Measurements from ENCODE around the gene HABP4. TPM values are rescaled to one million over a fixed set of nuclear protein-coding genes. Genes with fewer than 3 reads are reported as not detected.

The HABP4 gene
- total RNA-seq, 1 donor from 2014 or later = 11.1 TPM

- intact Hi-C loops (cut with micrococcal nuclease) = no loop called here
- Mint-ChIP-seq H3K27me3 (ENCODE audit: insufficient read depth) (peaks cover 4% of the 10 kb centered on the region), H3K36me3 (ENCODE audit: low read depth) (no peaks in the 10 kb centered on the region), H3K4me3 (no peak overlapping the region), H3K4me1 (ENCODE audit: low read depth) (no peaks in the 10 kb centered on the region), H3K27ac (no peak overlapping the region), H3K9me3 (no peaks in the 10 kb centered on the region)
- no peak for DNase-seq (ENCODE audit: low spot score)
Observed at GRCh38 chr9:96509026-96509425, 59.1 kb downstream of the HABP4 start.

- H3K36me3 Mint-ChIP-seq (ENCODE audit: low read depth) = no peaks in the 10 kb centered on the region
- intact Hi-C loops (cut with micrococcal nuclease) = no loop called here
- no peaks in the 10 kb centered on the region for H3K4me1 Mint-ChIP-seq (ENCODE audit: low read depth)
- H3K27me3 Mint-ChIP-seq (ENCODE audit: insufficient read depth) = peaks cover 4% of the 10 kb centered on the region
- no peak overlapping the region for H3K4me3 Mint-ChIP-seq
- no peak overlapping the region for H3K27ac Mint-ChIP-seq
- no peaks in the 10 kb centered on the region for H3K9me3 Mint-ChIP-seq
- DNase-seq (ENCODE audit: low spot score) = no peak
Observed at GRCh38 chr9:96509848-96510247, 59.9 kb downstream of the HABP4 start.

GRCh38 chr9:96510258-96510657 is 60.3 kb downstream of the HABP4 start:
- H3K4me3 Mint-ChIP-seq = no peak overlapping the region
- H3K27me3 Mint-ChIP-seq (ENCODE audit: insufficient read depth) = peaks cover 4% of the 10 kb centered on the region
- no peaks in the 10 kb centered on the region for H3K36me3 Mint-ChIP-seq (ENCODE audit: low read depth)
- no peak overlapping the region for H3K27ac Mint-ChIP-seq
- no peaks in the 10 kb centered on the region for H3K9me3 Mint-ChIP-seq
- no peaks in the 10 kb centered on the region for H3K4me1 Mint-ChIP-seq (ENCODE audit: low read depth)
- intact Hi-C loops (cut with micrococcal nuclease) = no loop called here
- no peak for DNase-seq (ENCODE audit: low spot score)

GRCh38 chr9:96512240-96512639 is 62.3 kb downstream of the HABP4 start:
- peaks cover 6% of the 10 kb centered on the region for H3K27me3 Mint-ChIP-seq (ENCODE audit: insufficient read depth)
- no peak overlapping the region for H3K27ac Mint-ChIP-seq
- intact Hi-C loops (cut with micrococcal nuclease) = no loop called here
- DNase-seq (ENCODE audit: low spot score) = no peak
- no peak overlapping the region for H3K4me3 Mint-ChIP-seq
- no peaks in the 10 kb centered on the region for H3K36me3 Mint-ChIP-seq (ENCODE audit: low read depth)
- H3K9me3 Mint-ChIP-seq = no peaks in the 10 kb centered on the region
- H3K4me1 Mint-ChIP-seq (ENCODE audit: low read depth) = no peaks in the 10 kb centered on the region

DNA sequence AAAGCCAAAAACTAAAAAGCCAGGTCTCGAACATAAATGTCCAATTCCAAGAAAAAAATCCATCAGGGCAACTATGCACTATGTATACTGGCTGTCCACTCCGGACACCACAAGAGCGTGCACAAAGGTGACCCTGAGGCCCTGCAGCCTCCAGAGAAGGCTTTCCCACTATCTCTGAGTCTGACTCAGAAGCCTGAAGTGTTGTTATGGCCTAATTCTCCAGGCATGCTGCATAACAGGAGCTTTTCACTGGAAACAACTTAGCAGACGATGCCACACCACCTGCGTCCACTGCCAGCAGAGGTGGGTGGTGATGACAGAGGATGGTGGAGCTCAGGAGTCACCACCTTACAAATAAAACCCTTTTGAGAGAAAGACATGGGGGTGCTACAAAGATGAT is 63.7 kb downstream of the HABP4 start:
- no peaks in the 10 kb centered on the region for H3K9me3 Mint-ChIP-seq
- no peak overlapping the region for H3K4me3 Mint-ChIP-seq
- DNase-seq (ENCODE audit: low spot score) = no peak
- intact Hi-C loops (cut with micrococcal nuclease) = no loop called here
- H3K36me3 Mint-ChIP-seq (ENCODE audit: low read depth) = no peaks in the 10 kb centered on the region
- H3K27me3 Mint-ChIP-seq (ENCODE audit: insufficient read depth) = peaks cover 6% of the 10 kb centered on the region
- H3K27ac Mint-ChIP-seq = no peak overlapping the region
- no peaks in the 10 kb centered on the region for H3K4me1 Mint-ChIP-seq (ENCODE audit: low read depth)

DNA sequence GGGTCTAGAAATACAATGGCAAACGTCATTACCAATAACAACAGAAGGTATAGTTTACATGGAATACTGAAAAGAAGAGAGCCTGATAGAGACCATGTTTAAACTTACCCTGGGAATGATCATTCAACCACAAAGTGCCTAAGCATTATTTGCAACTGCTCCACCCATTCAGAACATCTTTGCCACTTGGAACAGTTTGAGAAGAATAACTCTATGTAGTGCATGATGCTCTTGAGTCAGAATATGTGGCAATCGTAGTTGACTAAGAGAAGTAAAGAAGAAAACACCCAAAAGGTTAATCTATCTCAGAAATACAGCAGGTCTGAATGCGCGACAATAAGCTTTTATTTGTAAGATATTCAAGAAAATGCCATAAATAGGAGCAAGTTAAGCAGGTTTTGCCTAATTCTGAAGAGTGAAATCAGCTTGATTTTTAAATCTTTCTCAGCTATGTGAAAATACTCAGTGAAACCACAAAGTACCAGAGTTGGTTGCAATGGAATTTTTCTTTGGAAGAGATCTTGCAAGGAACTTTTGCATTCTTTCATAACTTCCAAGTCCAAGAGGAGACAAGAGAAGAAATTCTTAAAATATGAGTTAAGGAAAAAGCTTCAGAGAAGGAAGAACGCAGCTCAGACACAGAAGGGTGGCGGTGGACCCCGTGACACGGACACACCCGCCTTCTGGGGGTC is 64.3 kb downstream of the HABP4 start:
- H3K36me3 Mint-ChIP-seq (ENCODE audit: low read depth) = no peaks in the 10 kb centered on the region

DNA sequence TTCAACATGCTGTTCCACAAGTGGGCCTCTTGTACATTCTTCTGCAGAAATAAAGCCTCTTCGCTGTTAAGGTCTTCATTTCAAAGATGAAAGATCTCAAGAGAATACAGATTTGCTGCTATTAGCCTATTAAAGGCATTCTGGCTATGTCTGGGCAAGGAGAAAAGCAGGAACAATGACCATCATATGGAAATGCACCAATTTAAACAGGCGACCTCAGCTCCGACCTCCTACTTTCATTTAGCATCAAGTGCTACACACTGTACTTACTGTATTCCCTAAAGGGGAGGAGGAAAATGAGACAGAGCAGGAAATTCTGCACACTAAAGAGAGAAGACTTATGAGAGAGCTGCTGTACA is 64.8 kb downstream of the HABP4 start:
- H3K4me3 Mint-ChIP-seq = no peak overlapping the region
- no peaks in the 10 kb centered on the region for H3K36me3 Mint-ChIP-seq (ENCODE audit: low read depth)
- no peak overlapping the region for H3K27ac Mint-ChIP-seq

More for the DNA sequence above, 64.3 kb downstream of the HABP4 start:
- H3K27ac Mint-ChIP-seq = no peak overlapping the region
- no peaks in the 10 kb centered on the region for H3K9me3 Mint-ChIP-seq
- DNase-seq (ENCODE audit: low spot score) = no peak
- H3K4me3 Mint-ChIP-seq = no peak overlapping the region
- H3K4me1 Mint-ChIP-seq (ENCODE audit: low read depth) = no peaks in the 10 kb centered on the region
- H3K27me3 Mint-ChIP-seq (ENCODE audit: insufficient read depth) = peaks cover 4% of the 10 kb centered on the region
- intact Hi-C loops (cut with micrococcal nuclease) = no loop called here

GRCh38 chr9:96515621-96516470 is 65.9 kb downstream of the HABP4 start:
- DNase-seq (ENCODE audit: low spot score) = no peak
- intact Hi-C loops (cut with micrococcal nuclease) = no loop called here
- Mint-ChIP-seq H3K4me1 (ENCODE audit: low read depth) (no peaks in the 10 kb centered on the region), H3K27ac (no peak overlapping the region), H3K4me3 (no peak overlapping the region), H3K9me3 (no peaks in the 10 kb centered on the region), H3K27me3 (ENCODE audit: insufficient read depth) (peaks cover 4% of the 10 kb centered on the region), H3K36me3 (ENCODE audit: low read depth) (no peaks in the 10 kb centered on the region)

More for the DNA sequence above, 64.8 kb downstream of the HABP4 start:
- intact Hi-C loops (cut with micrococcal nuclease) = no loop called here
- Mint-ChIP-seq H3K4me1 (ENCODE audit: low read depth) (no peaks in the 10 kb centered on the region), H3K27me3 (ENCODE audit: insufficient read depth) (peaks cover 4% of the 10 kb centered on the region), H3K9me3 (no peaks in the 10 kb centered on the region)
- no peak for DNase-seq (ENCODE audit: low spot score)

DNA sequence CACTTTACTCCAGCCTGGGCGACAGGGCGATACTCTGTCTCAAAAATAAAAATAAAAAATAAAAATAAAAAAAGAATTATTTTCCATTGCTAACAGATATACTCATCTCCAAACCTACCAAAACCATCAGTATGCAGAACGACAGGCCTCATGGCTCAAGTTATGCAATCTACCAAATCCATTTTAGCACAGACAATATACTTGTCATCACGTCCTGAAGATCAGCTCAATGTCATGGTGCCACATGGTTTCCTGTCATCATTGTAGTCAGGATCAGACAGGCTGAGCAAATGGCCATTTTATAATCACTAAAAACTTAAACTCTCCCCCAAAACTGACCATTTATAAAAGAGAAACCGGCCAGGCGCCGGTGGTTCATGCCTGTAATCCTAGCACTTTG is 69.1 kb downstream of the HABP4 start:
- no peaks in the 10 kb centered on the region for H3K9me3 Mint-ChIP-seq

GRCh38 chr9:96519787-96520186 is 69.8 kb downstream of the HABP4 start:
- no peak for DNase-seq (ENCODE audit: low spot score)
- Mint-ChIP-seq H3K4me3 (no peak overlapping the region), H3K36me3 (ENCODE audit: low read depth) (no peaks in the 10 kb centered on the region), H3K4me1 (ENCODE audit: low read depth) (peaks cover 9% of the 10 kb centered on the region), H3K27ac (no peak overlapping the region), H3K9me3 (no peaks in the 10 kb centered on the region), H3K27me3 (ENCODE audit: insufficient read depth) (peaks cover 6% of the 10 kb centered on the region)
- intact Hi-C loops (cut with micrococcal nuclease) = no loop called here

More for the DNA sequence above, 69.1 kb downstream of the HABP4 start:
- Mint-ChIP-seq H3K27me3 (ENCODE audit: insufficient read depth) (peaks cover 6% of the 10 kb centered on the region), H3K36me3 (ENCODE audit: low read depth) (no peaks in the 10 kb centered on the region), H3K4me3 (no peak overlapping the region), H3K4me1 (ENCODE audit: low read depth) (peaks cover 9% of the 10 kb centered on the region), H3K27ac (no peak overlapping the region)
- intact Hi-C loops (cut with micrococcal nuclease) = no loop called here
- DNase-seq (ENCODE audit: low spot score) = no peak

- no peak overlapping the region for H3K27ac Mint-ChIP-seq
- no peaks in the 10 kb centered on the region for H3K9me3 Mint-ChIP-seq
Observed at GRCh38 chr9:96522366-96522765, 72.4 kb downstream of the HABP4 start.

DNA sequence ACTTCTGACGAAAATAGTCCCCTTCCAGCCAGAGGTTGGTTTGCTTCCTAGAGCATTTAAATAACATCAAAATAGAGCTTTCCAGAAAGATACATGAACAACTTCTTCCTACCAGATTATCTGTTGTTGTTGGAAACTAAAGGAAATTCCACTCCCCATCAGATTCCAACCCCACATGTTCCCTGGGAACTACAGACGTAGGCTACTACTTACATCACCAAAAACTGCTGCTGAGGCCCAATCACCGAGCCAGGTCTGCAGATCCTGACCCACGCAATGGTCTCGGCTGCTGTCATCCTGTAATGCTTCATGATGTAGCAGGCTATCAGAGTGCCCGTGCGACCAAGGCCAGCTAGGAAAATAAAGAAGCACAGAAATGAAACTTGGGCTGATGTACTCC is 73.4 kb downstream of the HABP4 start:
- no peak overlapping the region for H3K27ac Mint-ChIP-seq
- intact Hi-C loops (cut with micrococcal nuclease) = no loop called here
- peaks cover 9% of the 10 kb centered on the region for H3K4me1 Mint-ChIP-seq (ENCODE audit: low read depth)
- no peaks in the 10 kb centered on the region for H3K9me3 Mint-ChIP-seq
- H3K36me3 Mint-ChIP-seq (ENCODE audit: low read depth) = no peaks in the 10 kb centered on the region
- no peak overlapping the region for H3K4me3 Mint-ChIP-seq
- H3K27me3 Mint-ChIP-seq (ENCODE audit: insufficient read depth) = peaks cover 2% of the 10 kb centered on the region
- DNase-seq (ENCODE audit: low spot score) = no peak

More at GRCh38 chr9:96522366-96522765, 72.4 kb downstream of the HABP4 start:
- Mint-ChIP-seq H3K27me3 (ENCODE audit: insufficient read depth) (peaks cover 2% of the 10 kb centered on the region), H3K4me1 (ENCODE audit: low read depth) (peaks cover 9% of the 10 kb centered on the region), H3K4me3 (no peak overlapping the region), H3K36me3 (ENCODE audit: low read depth) (no peaks in the 10 kb centered on the region)
- intact Hi-C loops (cut with micrococcal nuclease) = no loop called here
- DNase-seq (ENCODE audit: low spot score) = no peak

DNA sequence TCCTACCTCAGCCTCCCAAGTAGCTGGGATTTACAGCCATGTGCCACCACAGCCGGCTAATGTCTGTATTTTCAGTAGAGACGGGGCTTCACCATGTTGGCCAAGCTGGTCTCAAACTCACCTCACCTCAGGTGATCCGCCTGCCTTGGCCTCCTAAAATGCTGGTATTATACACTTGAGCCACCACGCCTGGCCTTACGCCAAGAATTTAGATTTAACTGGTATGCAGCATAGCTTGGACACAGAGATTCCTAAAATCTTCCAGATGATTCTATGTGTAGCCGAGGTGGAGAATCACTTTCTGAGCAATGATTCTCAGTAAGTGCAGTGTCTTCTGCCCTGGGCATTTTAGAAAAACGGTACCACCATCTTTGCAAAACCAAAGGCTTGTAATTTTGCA is 74.1 kb downstream of the HABP4 start:
- peaks cover 2% of the 10 kb centered on the region for H3K27me3 Mint-ChIP-seq (ENCODE audit: insufficient read depth)
- H3K4me3 Mint-ChIP-seq = no peak overlapping the region
- no peaks in the 10 kb centered on the region for H3K36me3 Mint-ChIP-seq (ENCODE audit: low read depth)
- H3K9me3 Mint-ChIP-seq = no peaks in the 10 kb centered on the region
- DNase-seq (ENCODE audit: low spot score) = no peak
- no peak overlapping the region for H3K27ac Mint-ChIP-seq
- intact Hi-C loops (cut with micrococcal nuclease) = no loop called here
- peaks cover 9% of the 10 kb centered on the region for H3K4me1 Mint-ChIP-seq (ENCODE audit: low read depth)
